Activated CD8-positive, alpha-beta memory T cell treated with anti-CD3 and anti-CD28 coated beads for 1 hour (primary cell): ENCODE measurements around the gene COMMD9.

Source experiments
- DNase-seq, 2 donors: peaks; one replicate each; pipeline ENCODE4 v3.0.0-alpha.2; 2020; ENCODE audit warnings: low read depth in 1 of 2; ENCODE audit errors: extremely low read depth in 1 of 2

COMMD9 gene

GRCh38 chr11:36258730-36259360, 30.4 kb downstream of the COMMD9 start:
- DNase-seq, result no peak

- no peak for DNase-seq
Measured at GRCh38 chr11:36257351-36257750, 31.9 kb downstream of the COMMD9 start.

GRCh38 chr11:36254713-36255112, 34.5 kb downstream of the COMMD9 start:
- DNase-seq, result no peak

GRCh38 chr11:36253238-36253637, 36.0 kb downstream of the COMMD9 start:
- no peak for DNase-seq

GRCh38 chr11:36251823-36252222, 37.4 kb downstream of the COMMD9 start:
- DNase-seq, result no peak

- DNase-seq, result no peak
Measured at GRCh38 chr11:36249246-36249645, 40.0 kb downstream of the COMMD9 start.

GRCh38 chr11:36248436-36248835, 40.8 kb downstream of the COMMD9 start:
- no peak for DNase-seq

GRCh38 chr11:36247493-36247892, 41.7 kb downstream of the COMMD9 start:
- DNase-seq, result no peak

- DNase-seq, result no peak
Measured at GRCh38 chr11:36243641-36244040, 45.6 kb downstream of the COMMD9 start.

- DNase-seq, result no peak
Measured at GRCh38 chr11:36241497-36241896, 47.7 kb downstream of the COMMD9 start.

- DNase-seq, result no peak
Measured at GRCh38 chr11:36240801-36241200, 48.4 kb downstream of the COMMD9 start.

GRCh38 chr11:36240173-36240572, 49.1 kb downstream of the COMMD9 start:
- DNase-seq, result no peak

- DNase-seq, result no peak
Measured at GRCh38 chr11:36239636-36240035, 49.6 kb downstream of the COMMD9 start.

- no peak for DNase-seq
Measured at GRCh38 chr11:36238881-36239280, 50.3 kb downstream of the COMMD9 start.

GRCh38 chr11:36238036-36238631, 51.1 kb downstream of the COMMD9 start:
- no peak for DNase-seq

GRCh38 chr11:36237391-36237790, 51.8 kb downstream of the COMMD9 start:
- no peak for DNase-seq

- no peak for DNase-seq
Measured at GRCh38 chr11:36235750-36236149, 53.5 kb downstream of the COMMD9 start.

GRCh38 chr11:36234825-36235224, 54.4 kb downstream of the COMMD9 start:
- no peak for DNase-seq

- no peak for DNase-seq
Measured at GRCh38 chr11:36233204-36233603, 56.0 kb downstream of the COMMD9 start.

GRCh38 chr11:36230779-36231699, 58.2 kb downstream of the COMMD9 start:
- DNase-seq, result no peak

GRCh38 chr11:36229091-36229705, 60.0 kb downstream of the COMMD9 start:
- DNase-seq, result no peak
